Measurements from ENCODE around the gene CITED1. TPM values are rescaled to one million over a fixed set of nuclear protein-coding genes. Genes with fewer than 3 reads are reported as not detected.

CITED1 gene
- total and polyA plus RNA-seq, 2 experiments from 2014 or later: not detected

GRCh38 chrX:72265263-72265662 lies 40.5 kb downstream of the CITED1 start:
- H3K36me3 ChIP-seq (ENCODE audit: low read depth): peaks cover 8% of the 10 kb centered on the region; the same call in 1 of the 2 replicates
- H3K9ac ChIP-seq: no peak overlapping the region
- H3K4me2 ChIP-seq (ENCODE audit: unreplicated experiment): no peak overlapping the region
- in situ Hi-C loops (cut with MboI): no loop called here
- no peak overlapping the region for H2AFZ ChIP-seq
- peaks cover 20% of the 10 kb centered on the region for H3K4me1 ChIP-seq (ENCODE audit: insufficient read depth)
- WGBS, 2 experiments (ENCODE audit: low coverage in 1 of 2, low lambda C conversion rate in 2 of 2, missing lambda C conversion rate in 2 of 2): 94 to 100% methylated on average over 2 to 3 of the region's 3 CpGs
- no peak for TF ChIP-seq EZH2 (IDR thresholded peaks at IDR 0.05; ENCODE audit: insufficient read depth, poor library complexity, severe bottlenecking)
- no peak for TF ChIP-seq EZH2phosphoT487 (IDR thresholded peaks at IDR 0.05; ENCODE audit: insufficient read depth, low read depth)
- DNase-seq: no peak
- no peaks in the 10 kb centered on the region for H3K79me2 ChIP-seq (ENCODE audit: insufficient read depth)
- no peaks in the 10 kb centered on the region for H4K20me1 ChIP-seq (ENCODE audit: insufficient read depth)
- H3K9me3 ChIP-seq (ENCODE audit: low read depth): no peaks in the 10 kb centered on the region
- H3K27me3 ChIP-seq (replicated peaks; ENCODE audit: insufficient read depth): no peaks in the 10 kb centered on the region
- H3K27ac ChIP-seq: no peak overlapping the region
- H3K9me2 ChIP-seq (ENCODE audit: insufficient read depth): no peaks in the 10 kb centered on the region
- H3K4me3 ChIP-seq: no peak overlapping the region
- peaks cover 20% of the 10 kb centered on the region for H3F3A ChIP-seq (ENCODE audit: insufficient read depth)

- Histone ChIP-seq H3K4me2 (ENCODE audit: unreplicated experiment) (no peak overlapping the region), H3K36me3 (ENCODE audit: low read depth) (no peaks in the 10 kb centered on the region), H3K9me3 (ENCODE audit: low read depth) (no peaks in the 10 kb centered on the region), H3F3A (ENCODE audit: insufficient read depth) (no peaks in the 10 kb centered on the region), H3K27ac (no peak overlapping the region), H3K9me2 (ENCODE audit: insufficient read depth) (no peaks in the 10 kb centered on the region), H3K9ac (no peak overlapping the region), H4K20me1 (ENCODE audit: insufficient read depth) (no peaks in the 10 kb centered on the region), H3K27me3 (replicated peaks; ENCODE audit: insufficient read depth) (no peaks in the 10 kb centered on the region), H3K79me2 (ENCODE audit: insufficient read depth) (no peaks in the 10 kb centered on the region), H2AFZ (no peak overlapping the region), H3K4me3 (no peak overlapping the region), H3K4me1 (ENCODE audit: insufficient read depth) (0 out of 2 replicates have a peak, but pooled peaks cover 4% of the 10 kb centered on the region)
- in situ Hi-C loops (cut with MboI): no loop called here
- 91 to 98% methylated on average over 6 to 7 of the region's 7 CpGs for WGBS, 2 experiments (ENCODE audit: low coverage in 1 of 2, low lambda C conversion rate in 2 of 2, missing lambda C conversion rate in 2 of 2)
- TF ChIP-seq EZH2 (IDR thresholded peaks at IDR 0.05; ENCODE audit: insufficient read depth, poor library complexity, severe bottlenecking) (no peak), EZH2phosphoT487 (IDR thresholded peaks at IDR 0.05; ENCODE audit: insufficient read depth, low read depth) (no peak)
- no peak for DNase-seq
Measured at GRCh38 chrX:72262077-72262476, 43.6 kb downstream of the CITED1 start.

- WGBS, 2 experiments (ENCODE audit: low coverage in 1 of 2, low lambda C conversion rate in 2 of 2, missing lambda C conversion rate in 2 of 2): 71 to 84% methylated on average over 3 to 4 of the region's 4 CpGs
- Histone ChIP-seq H3K27me3 (replicated peaks; ENCODE audit: insufficient read depth) (no peaks in the 10 kb centered on the region), H3K27ac (no peak overlapping the region), H3K36me3 (ENCODE audit: low read depth) (no peaks in the 10 kb centered on the region), H2AFZ (no peak overlapping the region), H3K4me2 (ENCODE audit: unreplicated experiment) (no peak overlapping the region), H3K4me1 (ENCODE audit: insufficient read depth) (0 out of 2 replicates have a peak, but pooled peaks cover 4% of the 10 kb centered on the region), H3K9ac (no peak overlapping the region), H3K4me3 (no peak overlapping the region), H3K79me2 (ENCODE audit: insufficient read depth) (no peaks in the 10 kb centered on the region), H3K9me2 (ENCODE audit: insufficient read depth) (no peaks in the 10 kb centered on the region), H4K20me1 (ENCODE audit: insufficient read depth) (no peaks in the 10 kb centered on the region), H3F3A (ENCODE audit: insufficient read depth) (no peaks in the 10 kb centered on the region), H3K9me3 (ENCODE audit: low read depth) (no peaks in the 10 kb centered on the region)
- DNase-seq: no peak
- in situ Hi-C loops (cut with MboI): no loop called here
- TF ChIP-seq EZH2 (IDR thresholded peaks at IDR 0.05; ENCODE audit: insufficient read depth, poor library complexity, severe bottlenecking): no peak
Measured at GRCh38 chrX:72260448-72260847, 45.3 kb downstream of the CITED1 start.

- TF ChIP-seq EZH2phosphoT487 (IDR thresholded peaks at IDR 0.05; ENCODE audit: insufficient read depth, low read depth) (no peak), EZH2 (IDR thresholded peaks at IDR 0.05; ENCODE audit: insufficient read depth, poor library complexity, severe bottlenecking) (no peak)
- H3K9ac ChIP-seq: no peak overlapping the region
- H3K4me2 ChIP-seq (ENCODE audit: unreplicated experiment): no peak overlapping the region
- no peaks in the 10 kb centered on the region for H3K27me3 ChIP-seq (replicated peaks; ENCODE audit: insufficient read depth)
- H4K20me1 ChIP-seq (ENCODE audit: insufficient read depth): no peaks in the 10 kb centered on the region
- H3K36me3 ChIP-seq (ENCODE audit: low read depth): no peaks in the 10 kb centered on the region
- H3F3A ChIP-seq (ENCODE audit: insufficient read depth): no peaks in the 10 kb centered on the region
- DNase-seq: peak; percentile 71
- H3K9me2 ChIP-seq (ENCODE audit: insufficient read depth): no peaks in the 10 kb centered on the region
- in situ Hi-C loops (cut with MboI): no loop called here
- WGBS, 2 experiments (ENCODE audit: low coverage in 1 of 2, low lambda C conversion rate in 2 of 2, missing lambda C conversion rate in 2 of 2): 19 to 30% methylated on average over 6 to 7 of the region's 7 CpGs
- H3K9me3 ChIP-seq (ENCODE audit: low read depth): no peaks in the 10 kb centered on the region
- no peak overlapping the region for H3K4me3 ChIP-seq
- no peak overlapping the region for H3K27ac ChIP-seq
- 0 out of 2 replicates have a peak, but pooled peaks cover 4% of the 10 kb centered on the region for H3K4me1 ChIP-seq (ENCODE audit: insufficient read depth)
- no peak overlapping the region for H2AFZ ChIP-seq
- H3K79me2 ChIP-seq (ENCODE audit: insufficient read depth): no peaks in the 10 kb centered on the region
Measured at GRCh38 chrX:72258174-72258573, 47.5 kb downstream of the CITED1 start.

- Histone ChIP-seq H3K36me3 (ENCODE audit: low read depth) (no peaks in the 10 kb centered on the region), H2AFZ (no peak overlapping the region), H3K4me1 (ENCODE audit: insufficient read depth) (0 out of 2 replicates have a peak, but pooled peaks cover 4% of the 10 kb centered on the region), H3K27ac (no peak overlapping the region), H3F3A (ENCODE audit: insufficient read depth) (no peaks in the 10 kb centered on the region), H4K20me1 (ENCODE audit: insufficient read depth) (no peaks in the 10 kb centered on the region), H3K9ac (no peak overlapping the region), H3K9me3 (ENCODE audit: low read depth) (no peaks in the 10 kb centered on the region), H3K4me2 (ENCODE audit: unreplicated experiment) (no peak overlapping the region), H3K27me3 (replicated peaks; ENCODE audit: insufficient read depth) (no peaks in the 10 kb centered on the region), H3K79me2 (ENCODE audit: insufficient read depth) (no peaks in the 10 kb centered on the region), H3K9me2 (ENCODE audit: insufficient read depth) (no peaks in the 10 kb centered on the region), H3K4me3 (no peak overlapping the region)
- no peak for TF ChIP-seq EZH2 (IDR thresholded peaks at IDR 0.05; ENCODE audit: insufficient read depth, poor library complexity, severe bottlenecking)
- DNase-seq: no peak
- WGBS, 2 experiments (ENCODE audit: low coverage in 1 of 2, low lambda C conversion rate in 2 of 2, missing lambda C conversion rate in 2 of 2): 93 to 96% methylated on average over 7 of the region's 7 CpGs
- in situ Hi-C loops (cut with MboI): no loop called here
Measured at GRCh38 chrX:72255864-72256263, 49.9 kb downstream of the CITED1 start.
